ENCODE results near the gene KCNIP1. TPM values are rescaled to one million over a fixed set of nuclear protein-coding genes. Genes with fewer than 3 reads are reported as not detected.

Gene KCNIP1
- total RNA-seq, 1 experiment from 2014 or later: not detected

GRCh38 chr5:170740551-170741205 is 236.9 kb downstream of the KCNIP1 start:
- no TSS peak for BruUV-seq (replicated peaks)
- intact Hi-C loops (cut with micrococcal nuclease; ENCODE audit: unreplicated experiment): loop anchor here (5.0 kb wide), 1 partner anchor 103 kb away; no protein-coding TSS in a partner anchor
- no peak for DNase-seq
- no peaks in the 10 kb centered on the region for H3K9me3 Mint-ChIP-seq (ENCODE audit: low read depth, unreplicated experiment)
- peaks cover 15% of the 10 kb centered on the region for H3K36me3 Mint-ChIP-seq (ENCODE audit: insufficient read depth, unreplicated experiment)
- peaks cover 18% of the 10 kb centered on the region for H3K4me1 Mint-ChIP-seq (ENCODE audit: low read depth, unreplicated experiment)
- peaks cover 13% of the 10 kb centered on the region for H3K27me3 Mint-ChIP-seq (ENCODE audit: unreplicated experiment)
- no peak overlapping the region for H3K27ac Mint-ChIP-seq (ENCODE audit: unreplicated experiment)
- CTCF ChIA-PET: interaction anchor here (0.6 to 0.7 kb wide), 2 partner anchors 71 to 980 kb away, joined by 3 to 6 read pairs; no protein-coding TSS in a partner anchor
- no peak overlapping the region for H3K4me3 Mint-ChIP-seq (ENCODE audit: low read depth, unreplicated experiment)
- TF ChIP-seq CTCF (IDR thresholded peaks at IDR 0.05; ENCODE audit: unreplicated experiment): no peak

- H3K4me3 Mint-ChIP-seq (ENCODE audit: low read depth, unreplicated experiment): no peak overlapping the region
- CTCF ChIA-PET: no interaction called here
- no peaks in the 10 kb centered on the region for H3K9me3 Mint-ChIP-seq (ENCODE audit: low read depth, unreplicated experiment)
- intact Hi-C loops (cut with micrococcal nuclease; ENCODE audit: unreplicated experiment): loop anchor here (5.0 kb wide), 1 partner anchor 104 kb away; no protein-coding TSS in a partner anchor
- peaks cover 27% of the 10 kb centered on the region for H3K4me1 Mint-ChIP-seq (ENCODE audit: low read depth, unreplicated experiment)
- TF ChIP-seq CTCF (IDR thresholded peaks at IDR 0.05; ENCODE audit: unreplicated experiment): no peak
- peaks cover 19% of the 10 kb centered on the region for H3K36me3 Mint-ChIP-seq (ENCODE audit: insufficient read depth, unreplicated experiment)
- DNase-seq: no peak
- H3K27ac Mint-ChIP-seq (ENCODE audit: unreplicated experiment): no peak overlapping the region
- peaks cover 2% of the 10 kb centered on the region for H3K27me3 Mint-ChIP-seq (ENCODE audit: unreplicated experiment)
- BruUV-seq (replicated peaks): no TSS peak
These were observed 238.0 kb downstream of the KCNIP1 start for GRCh38 chr5:170741801-170742200.

- no peaks in the 10 kb centered on the region for H3K27me3 Mint-ChIP-seq (ENCODE audit: unreplicated experiment)
- TF ChIP-seq CTCF (IDR thresholded peaks at IDR 0.05; ENCODE audit: unreplicated experiment): no peak
- H3K4me3 Mint-ChIP-seq (ENCODE audit: low read depth, unreplicated experiment): peak overlapping the region; percentile 68
- intact Hi-C loops (cut with micrococcal nuclease; ENCODE audit: unreplicated experiment): loop anchor here (1.0 to 5.0 kb wide), 2 partner anchors 47 to 107 kb away; no protein-coding TSS in a partner anchor
- H3K36me3 Mint-ChIP-seq (ENCODE audit: insufficient read depth, unreplicated experiment): peaks cover 33% of the 10 kb centered on the region
- BruUV-seq (replicated peaks): no TSS peak
- CTCF ChIA-PET: interaction anchor here (0.6 to 3.8 kb wide), 10 partner anchors 39 to 909 kb away, joined by 3 to 115 read pairs (median 5); partner anchors contain the start of gene GABRP
- DNase-seq: no peak
- peaks cover 48% of the 10 kb centered on the region for H3K4me1 Mint-ChIP-seq (ENCODE audit: low read depth, unreplicated experiment)
- peak overlapping the region; percentile 74 for H3K27ac Mint-ChIP-seq (ENCODE audit: unreplicated experiment)
- no peaks in the 10 kb centered on the region for H3K9me3 Mint-ChIP-seq (ENCODE audit: low read depth, unreplicated experiment)
These were observed 240.0 kb downstream of the KCNIP1 start for GRCh38 chr5:170743876-170744212.

- intact Hi-C loops (cut with micrococcal nuclease; ENCODE audit: unreplicated experiment): loop anchor here (1.0 kb wide), 1 partner anchor 172 kb away; no protein-coding TSS in a partner anchor
- H3K9me3 Mint-ChIP-seq (ENCODE audit: low read depth, unreplicated experiment): no peaks in the 10 kb centered on the region
- peaks cover 50% of the 10 kb centered on the region for H3K36me3 Mint-ChIP-seq (ENCODE audit: insufficient read depth, unreplicated experiment)
- H3K27ac Mint-ChIP-seq (ENCODE audit: unreplicated experiment): peak overlapping the region; percentile 99
- BruUV-seq (replicated peaks): no TSS peak
- peak; percentile 83 for DNase-seq
- H3K27me3 Mint-ChIP-seq (ENCODE audit: unreplicated experiment): no peaks in the 10 kb centered on the region
- no peak for TF ChIP-seq CTCF (IDR thresholded peaks at IDR 0.05; ENCODE audit: unreplicated experiment)
- CTCF ChIA-PET: interaction anchor here (0.6 to 3.8 kb wide), 12 partner anchors 32 to 870 kb away, joined by 3 to 115 read pairs (median 8); partner anchors contain the start of gene GABRP
- peak overlapping the region; percentile 68 for H3K4me3 Mint-ChIP-seq (ENCODE audit: low read depth, unreplicated experiment)
- peaks cover 65% of the 10 kb centered on the region for H3K4me1 Mint-ChIP-seq (ENCODE audit: low read depth, unreplicated experiment)
These were observed 241.8 kb downstream of the KCNIP1 start for GRCh38 chr5:170745481-170746071.
